Liver (tissue), 9 donors: ENCODE results near the gene SIPA1L3. TPM values are rescaled to one million over a fixed set of nuclear protein-coding genes. Genes with fewer than 3 reads are reported as not detected.

ENCODE experiments used
- DNase-seq: peaks from one replicate; pipeline ENCODE4 v3.0.0-alpha.2; 2017; ENCODE audit warnings: low spot score
- H3K27ac ChIP-seq, 2 donors: one replicate each; pipeline ENCODE4 v1.7.0; 2013; ENCODE audit warnings: inconsistent platforms in 2 of 2, low read length in 2 of 2, control low read depth in 1 of 2, low read depth in 1 of 2, mild to moderate bottlenecking in 1 of 2
- H3K27me3 ChIP-seq, 4 donors: one replicate each; pipeline versions ENCODE4 v1.6.1 to v1.7.0; 2013; ENCODE audit warnings: low read length in 3 of 4, inconsistent platforms in 1 of 4, mild to moderate bottlenecking in 1 of 4, moderate library complexity in 1 of 4; ENCODE audit not compliant: control insufficient read depth in 4 of 4, insufficient read depth in 4 of 4
- H3K36me3 ChIP-seq, 4 donors: one replicate each; pipeline versions ENCODE4 v1.6.1 to v1.7.0; 2013; ENCODE audit warnings: low read length in 3 of 4, mild to moderate bottlenecking in 3 of 4, low read depth in 1 of 4, moderate library complexity in 1 of 4; ENCODE audit not compliant: control insufficient read depth in 4 of 4, insufficient read depth in 3 of 4
- H3K4me1 ChIP-seq, 4 donors: one replicate each; pipeline versions ENCODE4 v1.6.1 to v1.7.0; 2013; ENCODE audit warnings: low read length in 3 of 4, mild to moderate bottlenecking in 3 of 4, moderate library complexity in 1 of 4; ENCODE audit not compliant: control insufficient read depth in 4 of 4, insufficient read depth in 4 of 4
- H3K4me3 ChIP-seq, 3 donors: one replicate each; pipeline versions ENCODE4 v1.6.1 to v1.7.0; 2013; ENCODE audit warnings: low read length in 3 of 3, control low read depth in 1 of 3, low read depth in 1 of 3, mild to moderate bottlenecking in 1 of 3
- H3K9ac ChIP-seq, 2 donors: one replicate each; pipeline ENCODE4 v1.7.0; 2013; ENCODE audit warnings: low read length in 2 of 2, mild to moderate bottlenecking in 2 of 2, moderate library complexity in 2 of 2, control low read depth in 1 of 2, low read depth in 1 of 2
- H3K9me3 ChIP-seq, 4 donors: one replicate each; pipeline versions ENCODE4 v1.6.1 to v1.7.0; 2013; ENCODE audit warnings: low read length in 3 of 4; ENCODE audit not compliant: control insufficient read depth in 4 of 4
- ATF3 ChIP-seq: IDR thresholded peaks from 2 replicates; pipeline ENCODE4 v1.6.1; 2016; ENCODE audit warnings: antibody characterized with exemption
- CTCF ChIP-seq: fragments of 150-350 bp; IDR thresholded peaks from 2 replicates; pipeline ENCODE4 v1.5.1; 2017; ENCODE audit warnings: improper control_type of control experiment, low read depth, low read length; ENCODE audit not compliant: missing input control
- EGR1 ChIP-seq, 2 donors: IDR thresholded peaks; 2 replicates each; pipeline ENCODE4 v1.6.1; 2016 to 2018; ENCODE audit warnings: antibody characterized with exemption in 2 of 2, low read depth in 2 of 2
- FOXA1 ChIP-seq: IDR thresholded peaks from 2 replicates; pipeline ENCODE4 v1.6.1; 2016; ENCODE audit warnings: antibody characterized with exemption
- FOXA2 ChIP-seq: IDR thresholded peaks from 2 replicates; pipeline ENCODE4 v1.6.1; 2016; ENCODE audit warnings: antibody characterized with exemption
- GABPA ChIP-seq, 2 donors: IDR thresholded peaks in 1 of 2; conservative IDR thresholded peaks in 1 of 2; 2 replicates each; pipeline ENCODE4 v1.6.1; 2016; ENCODE audit warnings: antibody characterized with exemption in 2 of 2, mild to moderate bottlenecking in 1 of 2, moderate library complexity in 1 of 2
- HNF4A ChIP-seq, 2 donors: conservative IDR thresholded peaks; 2 replicates each; pipeline ENCODE4 v1.6.1; 2016; ENCODE audit warnings: antibody characterized with exemption in 2 of 2, mild to moderate bottlenecking in 2 of 2
- HNF4G ChIP-seq: IDR thresholded peaks from 2 replicates; pipeline ENCODE4 v1.6.1; 2016; ENCODE audit warnings: antibody characterized with exemption
- JUND ChIP-seq, 2 donors: IDR thresholded peaks; 2 replicates each; pipeline ENCODE4 v1.6.1; 2016; ENCODE audit warnings: antibody characterized with exemption in 2 of 2
- MAX ChIP-seq: IDR thresholded peaks from 2 replicates; pipeline ENCODE4 v1.6.1; 2016; ENCODE audit warnings: antibody characterized with exemption
- NR2F2 ChIP-seq: IDR thresholded peaks from 2 replicates; pipeline ENCODE4 v1.6.1; 2016; ENCODE audit warnings: antibody characterized with exemption
- RAD21 ChIP-seq, 2 donors: IDR thresholded peaks; 2 replicates each; pipeline ENCODE4 v1.6.1; 2016; ENCODE audit warnings: antibody characterized with exemption in 2 of 2, mild to moderate bottlenecking in 2 of 2
- REST ChIP-seq: IDR thresholded peaks from 2 replicates; pipeline ENCODE4 v1.6.1; 2016; ENCODE audit warnings: antibody characterized with exemption, mild to moderate bottlenecking
- RXRA ChIP-seq, 2 donors: IDR thresholded peaks; 2 replicates each; pipeline ENCODE4 v1.6.1; 2017 to 2018; ENCODE audit warnings: antibody characterized with exemption in 2 of 2, mild to moderate bottlenecking in 1 of 2
- SP1 ChIP-seq: IDR thresholded peaks from 2 replicates; pipeline ENCODE4 v1.6.1; 2018; ENCODE audit warnings: antibody characterized with exemption, mild to moderate bottlenecking
- TAF1 ChIP-seq: conservative IDR thresholded peaks from 2 replicates; pipeline ENCODE4 v1.6.1; 2016; ENCODE audit warnings: antibody characterized with exemption, mild to moderate bottlenecking
- YY1 ChIP-seq: IDR thresholded peaks from 2 replicates; pipeline ENCODE4 v1.6.1; 2016; ENCODE audit warnings: antibody characterized with exemption, mild to moderate bottlenecking
- ZBTB33 ChIP-seq: IDR thresholded peaks from 2 replicates; pipeline ENCODE4 v1.6.1; 2016; ENCODE audit warnings: antibody characterized with exemption
- WGBS: extraction: QIAGEN DNeasy Blood & Tissue Kit; methylation state at CpG from one replicate; pipeline ENCODE4 v1.1.7; 2013; 5-methylcytosine and 5-hydroxymethylcytosine counted together
- polyA plus RNA-seq, 2 donors: library from polyadenylated mRNA; stranded (reverse) in 1 of 2; unstranded in 1 of 2; fragments of 200-250 nt in 1 of 2; fragments of >200 nt in 1 of 2; fragmentation: Nextera tagmentation in 1 of 2; extraction: Ambion mirVana in 1 of 2; gene quantifications; one replicate each; pipeline versions ENCODE4 v1.2.1 to v1.2.3, GENCODE V29; 2013 to 2015
- total RNA-seq, 2 donors: library from RNA; depleted of rRNA; stranded (reverse); fragments of >200 nt; gene quantifications; one replicate each; pipeline ENCODE4 v1.2.3, GENCODE V29; 2014
- donor health status: healthy.
- donor health status: healthy.
- donor health status: healthy.
- donor health status: healthy.
- donor health status: healthy.

SIPA1L3 gene
- total and polyA plus RNA-seq, 4 donors = 2.4 to 10.0 (median 4.4) TPM

- no peaks in the 10 kb centered on the region for H3K4me1 ChIP-seq
- 82% methylated on average over 12 of the region's 12 CpGs for WGBS
- H3K36me3 ChIP-seq = no peaks in the 10 kb centered on the region
- no peaks in the 10 kb centered on the region for H3K9me3 ChIP-seq
- H3K27ac ChIP-seq = no peak overlapping the region
- TF ChIP-seq REST = no peak
- no peak for TF ChIP-seq HNF4G
- TF ChIP-seq NR2F2 = no peak
- no peak for TF ChIP-seq RXRA (IDR thresholded peaks at IDR 0.05)
- TF ChIP-seq RAD21 (IDR thresholded peaks at IDR 0.05) = no peak
- TF ChIP-seq HNF4A (conservative IDR thresholded peaks at IDR 0.05) = no peak
- TF ChIP-seq FOXA1 = no peak
- no peak for TF ChIP-seq MAX
- TF ChIP-seq EGR1 (IDR thresholded peaks at IDR 0.05; ENCODE audit: low read depth in 2 of 2) = no peak
- no peak for TF ChIP-seq ZBTB33
- TF ChIP-seq YY1 = no peak
- no peak for TF ChIP-seq JUND (IDR thresholded peaks at IDR 0.05)
- TF ChIP-seq FOXA2 = no peak
- TF ChIP-seq ATF3 = no peak
- TF ChIP-seq SP1 = no peak
- TF ChIP-seq GABPA (IDR thresholded peaks at IDR 0.05 in 1 of 2, conservative IDR thresholded peaks at IDR 0.05 in 1 of 2) = no peak
- no peak for TF ChIP-seq CTCF
- TF ChIP-seq TAF1 = no peak
- no peak for DNase-seq
- no peak overlapping the region for H3K9ac ChIP-seq
- no peak overlapping the region for H3K4me3 ChIP-seq
- no peaks in the 10 kb centered on the region for H3K27me3 ChIP-seq
Measured at GRCh38 chr19:38023671-38024541, 116.9 kb downstream of the SIPA1L3 start.
